Measurements from ENCODE around the gene MPST.

The MPST gene

DNA sequence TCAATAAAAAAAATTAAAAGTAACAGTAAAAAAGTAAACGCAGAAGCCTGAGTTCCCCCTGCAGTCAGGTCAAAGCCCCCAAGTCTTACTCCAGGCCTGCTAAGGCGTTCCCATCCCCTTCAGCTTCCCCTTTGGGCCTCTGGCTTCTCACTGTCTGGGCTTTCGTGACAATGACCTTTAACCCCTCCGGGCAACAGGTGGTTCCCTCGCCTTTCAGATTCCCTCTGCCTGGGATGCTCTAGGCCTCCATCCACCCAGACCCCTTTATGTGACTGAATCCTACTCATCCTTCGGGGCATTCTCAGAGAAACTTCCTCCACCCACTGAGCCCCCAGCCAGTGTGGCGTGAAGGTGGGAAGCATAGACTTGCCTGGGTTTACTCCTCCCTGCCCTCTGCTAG, 8.0 kb downstream of the MPST start:
- Histone ChIP-seq H3K27me3 (ENCODE audit: insufficient read depth, low read depth, severe bottlenecking) (no peaks in the 10 kb centered on the region), H3K36me3 (peaks cover 32% of the 10 kb centered on the region), H3K4me3 (ENCODE audit: low read depth, low read length) (no peak overlapping the region), H3K9me3 (ENCODE audit: severe bottlenecking) (no peaks in the 10 kb centered on the region), H3K27ac (no peak overlapping the region)
- DNase-seq = no peak
- TF ChIP-seq, protein P1, sequence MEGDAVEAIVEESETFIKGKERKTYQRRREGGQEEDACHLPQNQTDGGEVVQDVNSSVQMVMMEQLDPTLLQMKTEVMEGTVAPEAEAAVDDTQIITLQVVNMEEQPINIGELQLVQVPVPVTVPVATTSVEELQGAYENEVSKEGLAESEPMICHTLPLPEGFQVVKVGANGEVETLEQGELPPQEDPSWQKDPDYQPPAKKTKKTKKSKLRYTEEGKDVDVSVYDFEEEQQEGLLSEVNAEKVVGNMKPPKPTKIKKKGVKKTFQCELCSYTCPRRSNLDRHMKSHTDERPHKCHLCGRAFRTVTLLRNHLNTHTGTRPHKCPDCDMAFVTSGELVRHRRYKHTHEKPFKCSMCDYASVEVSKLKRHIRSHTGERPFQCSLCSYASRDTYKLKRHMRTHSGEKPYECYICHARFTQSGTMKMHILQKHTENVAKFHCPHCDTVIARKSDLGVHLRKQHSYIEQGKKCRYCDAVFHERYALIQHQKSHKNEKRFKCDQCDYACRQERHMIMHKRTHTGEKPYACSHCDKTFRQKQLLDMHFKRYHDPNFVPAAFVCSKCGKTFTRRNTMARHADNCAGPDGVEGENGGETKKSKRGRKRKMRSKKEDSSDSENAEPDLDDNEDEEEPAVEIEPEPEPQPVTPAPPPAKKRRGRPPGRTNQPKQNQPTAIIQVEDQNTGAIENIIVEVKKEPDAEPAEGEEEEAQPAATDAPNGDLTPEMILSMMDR (IDR thresholded peaks at IDR 0.05; ENCODE audit: low read depth, low read length) = no peak

DNA sequence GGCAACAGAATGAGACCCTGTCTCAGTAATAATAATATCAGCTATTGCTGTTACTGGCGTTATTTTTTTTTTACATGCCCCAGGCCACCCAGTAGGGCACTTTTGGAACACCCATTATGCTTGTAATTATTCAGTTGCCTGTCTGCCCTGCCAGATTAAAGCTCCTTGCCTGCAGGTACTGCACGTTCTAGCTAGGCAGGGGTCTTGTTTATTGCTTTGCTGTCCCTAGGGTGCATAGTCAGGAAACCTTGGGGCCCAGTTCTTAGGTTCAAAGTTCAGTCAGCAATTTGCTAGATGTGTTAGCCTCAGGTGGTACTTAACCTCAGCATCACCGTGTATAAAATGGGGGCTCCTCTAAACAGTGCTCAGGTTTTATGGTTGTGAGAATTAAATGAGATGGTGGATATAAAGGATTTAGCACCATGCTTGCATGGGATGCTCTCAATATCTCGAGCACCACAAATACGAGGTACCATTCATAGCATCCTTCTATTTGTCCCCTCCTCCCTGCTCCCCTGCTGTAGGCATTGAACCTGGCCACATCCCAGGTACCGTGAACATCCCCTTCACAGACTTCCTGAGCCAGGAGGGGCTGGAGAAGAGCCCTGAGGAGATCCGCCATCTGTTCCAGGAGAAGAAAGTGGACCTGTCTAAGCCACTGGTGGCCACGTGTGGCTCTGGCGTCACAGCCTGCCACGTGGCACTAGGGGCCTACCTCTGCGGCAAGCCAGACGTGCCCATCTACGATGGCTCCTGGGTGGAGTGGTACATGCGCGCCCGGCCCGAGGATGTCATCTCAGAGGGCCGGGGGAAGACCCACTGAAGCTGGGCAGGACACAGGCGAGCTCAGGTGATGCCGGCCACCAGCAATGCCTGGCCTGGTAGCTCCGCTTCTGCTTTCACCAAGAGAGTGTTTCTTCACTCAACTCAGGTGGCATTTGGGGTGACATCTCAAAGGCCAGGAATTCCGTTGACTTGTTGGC, 9.4 kb downstream of the MPST start:
- no peaks in the 10 kb centered on the region for H3K9me3 ChIP-seq (ENCODE audit: severe bottlenecking)
- H3K27me3 ChIP-seq (ENCODE audit: insufficient read depth, low read depth, severe bottlenecking) = no peaks in the 10 kb centered on the region
- no peak for DNase-seq
- peaks cover 32% of the 10 kb centered on the region for H3K36me3 ChIP-seq
- H3K27ac ChIP-seq = no peak overlapping the region
- H3K4me3 ChIP-seq (ENCODE audit: low read depth, low read length) = no peak overlapping the region
- TF ChIP-seq, protein P1 (IDR thresholded peaks at IDR 0.05; ENCODE audit: low read depth, low read length) = no peak

DNA sequence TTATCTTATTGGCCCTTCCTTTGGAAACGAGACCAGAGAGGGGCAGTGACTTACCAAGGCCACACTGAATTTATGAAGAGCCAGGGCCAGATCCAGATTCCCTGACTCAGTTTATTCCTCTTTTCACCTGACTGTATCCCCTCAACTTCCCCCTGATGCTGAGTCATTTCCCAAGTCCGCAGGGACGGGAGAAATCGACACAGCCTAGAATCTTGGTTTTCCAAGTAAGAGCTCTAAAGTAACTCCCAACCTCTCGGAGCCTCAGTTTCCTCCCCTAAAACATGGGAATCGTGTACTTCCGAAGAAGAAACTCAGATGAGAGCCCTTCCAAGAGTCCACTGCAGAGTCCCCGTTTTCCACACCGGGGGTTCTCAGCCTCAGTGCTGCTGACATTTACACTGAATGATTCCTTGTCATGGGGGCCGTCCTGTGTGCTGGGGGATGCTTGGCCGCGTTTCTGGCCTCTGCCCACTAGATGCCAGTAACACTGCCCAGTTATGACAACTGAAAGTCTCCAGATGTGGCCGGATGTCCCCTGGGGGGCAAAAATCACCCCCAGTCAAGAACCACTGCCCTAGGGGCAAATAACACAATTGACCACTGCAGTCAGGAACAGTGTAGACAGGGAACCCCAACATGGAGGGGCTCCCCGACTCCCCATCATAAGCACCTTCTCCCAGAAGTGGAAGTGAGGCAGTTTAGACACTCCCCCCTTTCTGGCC, 11.2 kb downstream of the MPST start:
- Histone ChIP-seq H3K4me3 (ENCODE audit: low read depth, low read length) (no peak overlapping the region), H3K9me3 (ENCODE audit: severe bottlenecking) (no peaks in the 10 kb centered on the region), H3K27ac (no peak overlapping the region), H3K27me3 (ENCODE audit: insufficient read depth, low read depth, severe bottlenecking) (no peaks in the 10 kb centered on the region), H3K36me3 (peaks cover 21% of the 10 kb centered on the region; the same call in 1 of the 2 replicates)
- DNase-seq = no peak
- TF ChIP-seq, protein P1 (IDR thresholded peaks at IDR 0.05; ENCODE audit: low read depth, low read length) = peak; percentile 26; the same call in 1 of the 2 replicates

DNA sequence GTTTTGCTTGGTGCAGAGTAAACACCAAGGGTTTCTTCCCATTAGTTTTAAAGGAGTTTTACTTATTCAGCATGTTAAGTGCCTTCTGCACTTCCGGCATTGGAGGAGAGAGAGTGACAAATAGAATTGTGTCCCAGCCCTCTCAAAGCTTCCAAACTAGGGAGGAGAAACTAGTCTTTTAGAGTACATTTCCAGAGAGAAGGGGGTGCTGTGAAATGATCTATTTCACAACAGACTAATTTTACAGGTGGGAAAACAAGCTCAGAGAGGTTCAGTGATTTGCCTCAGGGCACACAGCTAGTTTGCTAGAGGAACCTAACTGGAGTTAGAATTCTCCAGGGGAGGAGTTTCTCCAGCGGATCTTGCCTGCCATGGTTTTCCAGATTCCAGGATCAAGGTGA, 12.6 kb downstream of the MPST start:
- no peak overlapping the region for H3K27ac ChIP-seq
- DNase-seq = no peak
- H3K4me3 ChIP-seq (ENCODE audit: low read depth, low read length) = no peak overlapping the region

DNA sequence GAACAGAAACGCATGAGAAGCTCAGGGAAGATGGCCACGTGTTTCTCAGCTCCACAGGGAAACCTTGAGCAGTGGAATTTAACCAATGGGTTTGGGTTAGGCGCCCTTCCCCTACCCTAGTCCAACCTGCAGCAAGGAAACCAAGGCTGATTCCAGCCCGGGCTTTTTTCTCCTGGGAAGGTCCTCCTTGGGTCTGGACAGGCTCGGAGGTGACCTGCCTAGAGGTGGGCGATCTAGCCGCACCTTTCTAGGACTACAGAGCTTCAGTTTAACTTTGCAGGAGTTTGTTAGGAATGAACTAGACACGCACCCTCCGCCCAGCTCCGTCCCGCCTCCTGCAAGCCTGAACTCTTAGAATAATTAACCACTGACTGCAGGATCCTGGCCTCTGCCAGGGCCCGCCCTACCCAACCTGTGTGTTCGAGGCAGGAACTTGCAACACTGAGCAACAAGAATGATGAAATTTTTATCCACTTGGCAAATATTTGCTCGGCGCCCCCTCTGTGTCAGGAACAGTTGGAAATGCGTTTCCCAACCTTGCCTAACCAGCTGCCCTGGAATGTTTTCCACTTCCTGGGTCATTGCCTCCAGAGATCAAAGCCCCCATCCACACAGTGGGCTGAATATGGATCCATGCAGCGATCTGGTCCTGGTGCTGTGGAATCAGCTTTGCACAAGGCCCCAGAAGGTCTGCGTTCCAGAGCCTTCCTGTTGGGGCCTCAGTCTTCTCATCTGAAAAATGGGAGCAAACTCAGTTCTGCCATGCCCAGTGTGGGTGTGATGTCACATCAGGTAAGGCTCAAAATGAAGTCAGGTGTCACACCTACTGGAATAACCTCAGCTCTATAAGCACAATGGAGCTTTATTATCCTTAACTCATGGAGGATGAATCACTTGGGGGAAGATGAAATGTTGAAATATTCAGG, 13.3 kb downstream of the MPST start:
- H3K9me3 ChIP-seq (ENCODE audit: severe bottlenecking) = no peaks in the 10 kb centered on the region
- DNase-seq = no peak
- TF ChIP-seq, protein P1 (IDR thresholded peaks at IDR 0.05; ENCODE audit: low read depth, low read length) = no peak

More for the DNA sequence above, 12.6 kb downstream of the MPST start:
- no peaks in the 10 kb centered on the region for H3K27me3 ChIP-seq (ENCODE audit: insufficient read depth, low read depth, severe bottlenecking)
- peaks cover 15% of the 10 kb centered on the region; the same call in 1 of the 2 replicates for H3K36me3 ChIP-seq
- no peaks in the 10 kb centered on the region for H3K9me3 ChIP-seq (ENCODE audit: severe bottlenecking)
- TF ChIP-seq, protein P1 (IDR thresholded peaks at IDR 0.05; ENCODE audit: low read depth, low read length) = no peak

More for the DNA sequence above, 13.3 kb downstream of the MPST start:
- no peaks in the 10 kb centered on the region for H3K27me3 ChIP-seq (ENCODE audit: insufficient read depth, low read depth, severe bottlenecking)
- peaks cover 13% of the 10 kb centered on the region; the same call in 1 of the 2 replicates for H3K36me3 ChIP-seq
- no peak overlapping the region for H3K4me3 ChIP-seq (ENCODE audit: low read depth, low read length)
- no peak overlapping the region for H3K27ac ChIP-seq

All from WERI-Rb-1 (cell line).